Gastrocnemius medialis (tissue), 4 donors: ENCODE measurements around the gene WNT3A. TPM values are rescaled to one million over a fixed set of nuclear protein-coding genes. Genes with fewer than 3 reads are reported as not detected.

ENCODE experiments used
- ATAC-seq, 2 donors: fragments of 150-250 bp; one replicate each; pipeline ENCODE4 v1.9.1; 2016
- DNase-seq, 2 donors: peaks; one replicate each; pipeline ENCODE4 v3.0.0-alpha.2; 2019
- H3K27ac ChIP-seq, 4 donors: fragments of 200-600 bp; sonication (generic); 1 replicate in 1 of 4; 2 replicates in 3 of 4; pipeline ENCODE4 v1.5.1; 2016 to 2018; ENCODE audit warnings: mild to moderate bottlenecking in 2 of 4, moderate library complexity in 1 of 4
- H3K27me3 ChIP-seq, 3 donors: fragments of 200-600 bp; sonication (generic) in 2 of 3; 1 replicate in 1 of 3; 2 replicates in 2 of 3; pipeline versions ENCODE4 v1.5.1 to v1.6.0; 2016 to 2019; ENCODE audit warnings: mild to moderate bottlenecking in 1 of 3, moderate library complexity in 1 of 3
- H3K36me3 ChIP-seq, 2 donors: fragments of 200-600 bp; sonication (generic) in 1 of 2; one replicate each; pipeline ENCODE4 v1.5.1; 2017 to 2018
- H3K4me1 ChIP-seq, 2 donors: fragments of 200-600 bp; sonication (generic) in 1 of 2; one replicate each; pipeline ENCODE4 v1.5.1; 2016 to 2017; ENCODE audit warnings: mild to moderate bottlenecking in 2 of 2
- H3K4me3 ChIP-seq, 4 donors: fragments of 200-600 bp; sonication (generic) in 3 of 4; 1 replicate in 1 of 4; 2 replicates in 3 of 4; pipeline ENCODE4 v1.5.1; 2016 to 2019; ENCODE audit warnings: mild to moderate bottlenecking in 2 of 4
- H3K9me3 ChIP-seq, 3 donors: fragments of 200-600 bp; sonication (generic) in 2 of 3; 1 replicate in 1 of 3; 2 replicates in 2 of 3; pipeline ENCODE4 v1.5.1; 2016 to 2019
- POLR2A ChIP-seq, 2 donors: fragments of 450-650 bp; IDR thresholded peaks; one replicate each; pipeline ENCODE4 v1.6.1; 2017; ENCODE audit warnings: antibody characterized with exemption in 2 of 2, mild to moderate bottlenecking in 2 of 2, moderate library complexity in 2 of 2
- in situ Hi-C, 4 donors: fragments of 200-750 bp; cut with MboI; loops; one replicate each; pipeline versions ENCODE4 v1.15.0 to v1.8.0; 2017; ENCODE audit warnings: low sequenced_read_pairs in 4 of 4
- intact Hi-C: fragments of 100-400 bp; cut with DNase I; formaldehyde crosslinking; loops from one replicate; pipeline ENCODE4 v1.15.1; 2023; ENCODE audit warnings: low total_unique reads
- total RNA-seq, 4 donors: library from RNA; depleted of rRNA; stranded (reverse); fragments of >200 nt; gene quantifications; one replicate each; pipeline versions ENCODE4 v1.1.0 to v1.2.3, GENCODE V29; 2016
- TF ChIP-seq, protein P1 (sequence below), 5 experiments: fragments of 450-650 bp in 3 of 5; fragments of 200-600 bp in 2 of 5; sonication (generic) in 2 of 5; IDR thresholded peaks in 4 of 5; conservative IDR thresholded peaks in 1 of 5; 1 replicate in 4 of 5; 2 replicates in 1 of 5; pipeline ENCODE4 v1.5.1; 2016 to 2019; ENCODE audit warnings: antibody characterized with exemption in 5 of 5, mild to moderate bottlenecking in 3 of 5, moderate library complexity in 3 of 5

Gene WNT3A
- total RNA-seq, 4 donors from 2014 or later, result not detected

GRCh38 chr1:228063251-228064191 lies 56.7 kb downstream of the WNT3A start:
- intact Hi-C loops, result no loop called here
- no peak for DNase-seq
- no peak for TF ChIP-seq POLR2A (IDR thresholded peaks at IDR 0.05)
- TF ChIP-seq, protein P1, sequence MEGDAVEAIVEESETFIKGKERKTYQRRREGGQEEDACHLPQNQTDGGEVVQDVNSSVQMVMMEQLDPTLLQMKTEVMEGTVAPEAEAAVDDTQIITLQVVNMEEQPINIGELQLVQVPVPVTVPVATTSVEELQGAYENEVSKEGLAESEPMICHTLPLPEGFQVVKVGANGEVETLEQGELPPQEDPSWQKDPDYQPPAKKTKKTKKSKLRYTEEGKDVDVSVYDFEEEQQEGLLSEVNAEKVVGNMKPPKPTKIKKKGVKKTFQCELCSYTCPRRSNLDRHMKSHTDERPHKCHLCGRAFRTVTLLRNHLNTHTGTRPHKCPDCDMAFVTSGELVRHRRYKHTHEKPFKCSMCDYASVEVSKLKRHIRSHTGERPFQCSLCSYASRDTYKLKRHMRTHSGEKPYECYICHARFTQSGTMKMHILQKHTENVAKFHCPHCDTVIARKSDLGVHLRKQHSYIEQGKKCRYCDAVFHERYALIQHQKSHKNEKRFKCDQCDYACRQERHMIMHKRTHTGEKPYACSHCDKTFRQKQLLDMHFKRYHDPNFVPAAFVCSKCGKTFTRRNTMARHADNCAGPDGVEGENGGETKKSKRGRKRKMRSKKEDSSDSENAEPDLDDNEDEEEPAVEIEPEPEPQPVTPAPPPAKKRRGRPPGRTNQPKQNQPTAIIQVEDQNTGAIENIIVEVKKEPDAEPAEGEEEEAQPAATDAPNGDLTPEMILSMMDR (IDR thresholded peaks at IDR 0.05 in 4 of 5, conservative IDR thresholded peaks at IDR 0.05 in 1 of 5), result no peak
- H3K4me3 ChIP-seq, result no peak overlapping the region
- H3K27ac ChIP-seq, result no peak overlapping the region
- H3K9me3 ChIP-seq, result no peaks in the 10 kb centered on the region
- ATAC-seq, result no peak
- H3K27me3 ChIP-seq, result peaks cover 68 to 90% (median 71%) of the 10 kb centered on the region in 3 donors
- H3K36me3 ChIP-seq, result no peaks in the 10 kb centered on the region
- peaks cover 0 to 5% of the 10 kb centered on the region in 2 donors for H3K4me1 ChIP-seq
- in situ Hi-C loops, result no loop called here

DNA sequence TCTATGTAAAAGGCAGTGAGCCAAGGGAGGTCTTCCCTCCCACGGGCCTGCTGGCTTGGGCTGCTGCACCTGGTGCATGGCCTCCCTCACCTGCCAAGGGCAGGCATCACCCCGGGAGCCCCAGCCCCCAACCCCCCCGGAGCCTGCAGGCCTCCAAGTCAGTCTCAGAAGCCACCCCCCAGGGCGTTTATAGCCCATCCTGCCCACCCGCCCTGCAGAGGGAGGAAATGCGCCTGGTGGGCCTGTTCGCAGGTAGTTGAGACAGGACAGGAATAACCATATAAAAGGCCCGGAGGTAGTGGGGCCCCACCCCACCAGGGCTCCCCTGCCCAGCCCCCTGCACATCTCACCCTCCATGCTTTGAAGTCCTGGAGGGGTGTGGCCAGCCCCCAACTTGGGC lies 57.5 kb downstream of the WNT3A start:
- intact Hi-C loops (no loop called here), in situ Hi-C loops (no loop called here)
- TF ChIP-seq, protein P1 (IDR thresholded peaks at IDR 0.05 in 4 of 5, conservative IDR thresholded peaks at IDR 0.05 in 1 of 5), result no peak
- no peak for TF ChIP-seq POLR2A (IDR thresholded peaks at IDR 0.05)
- DNase-seq (no peak), ATAC-seq (no peak)
- Histone ChIP-seq H3K4me3 (no peak overlapping the region), H3K4me1 (peaks cover 0 to 5% of the 10 kb centered on the region in 2 donors), H3K27ac (no peak overlapping the region), H3K9me3 (no peaks in the 10 kb centered on the region), H3K27me3 (peaks cover 61 to 82% (median 64%) of the 10 kb centered on the region in 3 donors), H3K36me3 (no peaks in the 10 kb centered on the region)

- no peaks in the 10 kb centered on the region for H3K9me3 ChIP-seq
- DNase-seq (no peak), ATAC-seq (no peak)
- peaks cover 0 to 5% of the 10 kb centered on the region in 2 donors for H3K4me1 ChIP-seq
- no peak overlapping the region for H3K4me3 ChIP-seq
- intact Hi-C loops (no loop called here), in situ Hi-C loops (no loop called here)
- H3K36me3 ChIP-seq, result no peaks in the 10 kb centered on the region
- peaks cover 54 to 75% (median 57%) of the 10 kb centered on the region in 3 donors for H3K27me3 ChIP-seq
- no peak for TF ChIP-seq POLR2A (IDR thresholded peaks at IDR 0.05)
- TF ChIP-seq, protein P1 (IDR thresholded peaks at IDR 0.05 in 4 of 5, conservative IDR thresholded peaks at IDR 0.05 in 1 of 5), result no peak
- no peak overlapping the region for H3K27ac ChIP-seq
These were observed 58.1 kb downstream of the WNT3A start for GRCh38 chr1:228064741-228065542.

DNA sequence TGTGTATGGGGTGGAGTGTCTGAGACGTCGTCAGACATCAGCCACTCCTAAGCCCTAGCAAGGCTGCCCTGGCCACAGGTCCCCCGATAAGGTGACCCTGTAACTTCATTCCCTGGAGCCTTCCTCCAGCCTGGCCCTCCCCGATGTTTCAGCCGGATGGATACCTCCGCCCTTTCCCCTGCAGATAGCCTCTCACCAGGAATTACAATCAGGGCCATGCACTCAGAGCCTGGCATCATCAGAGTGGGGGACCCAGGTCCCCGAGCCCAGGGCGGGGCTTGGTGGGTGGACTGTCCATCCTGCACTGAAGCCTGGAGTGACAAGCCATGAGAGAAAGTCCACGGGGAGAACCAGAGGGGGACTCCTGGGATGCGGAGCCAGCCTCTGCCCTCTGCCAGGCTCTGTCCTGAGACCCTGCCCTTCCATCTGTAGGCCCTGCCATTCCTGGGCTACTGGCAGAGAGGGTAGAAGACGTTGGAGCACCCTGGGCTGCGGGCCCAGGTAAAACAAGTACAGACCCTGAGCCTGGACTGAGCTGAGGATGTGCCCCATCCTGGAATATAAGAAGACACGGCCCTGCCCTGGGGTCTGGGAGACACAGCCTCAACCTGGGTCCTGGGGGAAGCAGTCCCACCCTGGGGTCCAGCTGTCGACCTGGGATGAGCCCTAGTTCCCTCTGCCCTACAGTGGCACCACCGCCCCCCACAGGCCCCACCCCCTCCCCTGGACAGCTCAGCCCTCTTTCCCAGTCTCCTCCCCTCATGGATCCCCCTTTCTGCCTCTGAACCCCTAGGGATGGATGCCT lies 58.9 kb downstream of the WNT3A start:
- H3K9me3 ChIP-seq, result no peaks in the 10 kb centered on the region
- in situ Hi-C loops, result no loop called here
- ATAC-seq (no peak), DNase-seq (no peak)
- H3K4me3 ChIP-seq, result no peak overlapping the region
- H3K27me3 ChIP-seq, result peaks cover 46 to 68% (median 51%) of the 10 kb centered on the region in 3 donors
- H3K27ac ChIP-seq, result no peak overlapping the region
- H3K36me3 ChIP-seq, result no peaks in the 10 kb centered on the region
- intact Hi-C loops, result no loop called here
- TF ChIP-seq POLR2A (IDR thresholded peaks at IDR 0.05), result no peak
- TF ChIP-seq, protein P1 (IDR thresholded peaks at IDR 0.05 in 4 of 5, conservative IDR thresholded peaks at IDR 0.05 in 1 of 5), result no peak
- no peaks in the 10 kb centered on the region for H3K4me1 ChIP-seq
